Activated CD4-positive, alpha-beta T cell treated with anti-CD3 and anti-CD28 coated beads, Interleukin-2, amount 10 ng/mL, durations not matched to agents 7 days and 5 days (primary cell): ENCODE results near the gene RBM25. TPM values are rescaled to one million over a fixed set of nuclear protein-coding genes. Genes with fewer than 3 reads are reported as not detected.

Source experiments
- CTCF ChIA-PET: fragments of 350-600 bp; sonication (Branson Sonifier 250); formaldehyde crosslinking; loops from one replicate; lab custom pipeline; 2021; ENCODE audit warnings: antibody characterized with exemption; lab: Charles Lee
- POLR2A ChIA-PET: fragments of 350-600 bp; sonication (Branson Sonifier 250); formaldehyde crosslinking; loops from one replicate; lab custom pipeline; 2021; ENCODE audit warnings: antibody characterized with exemption; lab: Charles Lee
- DNase-seq: peaks from one replicate; pipeline ENCODE4 v3.0.0-alpha.2; 2020
- H3K27ac Mint-ChIP-seq: one replicate; pipeline ENCODE4 v1.8.0; 2021; ENCODE audit warnings: mild to moderate bottlenecking, moderate library complexity, mixed read lengths
- H3K27me3 Mint-ChIP-seq: one replicate; pipeline ENCODE4 v1.8.0; 2021; ENCODE audit warnings: mixed read lengths
- H3K36me3 Mint-ChIP-seq: one replicate; pipeline ENCODE4 v1.8.0; 2021; ENCODE audit warnings: low read depth, mixed read lengths
- H3K4me1 Mint-ChIP-seq: one replicate; pipeline ENCODE4 v1.8.0; 2021; ENCODE audit warnings: mixed read lengths
- H3K4me3 Mint-ChIP-seq: one replicate; pipeline ENCODE4 v1.8.0; 2021; ENCODE audit warnings: mild to moderate bottlenecking, moderate library complexity, mixed read lengths
- H3K9me3 Mint-ChIP-seq: one replicate; pipeline ENCODE4 v1.8.0; 2021; ENCODE audit warnings: mixed read lengths
- total RNA-seq, 2 experiments: library from RNA; stranded (reverse); gene quantifications; one replicate each; pipeline ENCODE4 v1.2.3, GENCODE V29; 2021

The RBM25 gene
- total RNA-seq, 2 experiments from 2014 or later = 99.4 to 100 TPM

GRCh38 chr14:73105727-73106126 is 47.4 kb downstream of the RBM25 start:
- ChIA-PET CTCF (interaction anchor here (0.5 kb wide), 1 partner anchor 80 kb away, joined by 3 read pairs; no protein-coding TSS in a partner anchor), POLR2A (no interaction called here)
- Mint-ChIP-seq H3K27me3 (no peaks in the 10 kb centered on the region), H3K4me1 (no peaks in the 10 kb centered on the region), H3K36me3 (peaks cover 58% of the 10 kb centered on the region), H3K9me3 (no peaks in the 10 kb centered on the region), H3K27ac (no peak overlapping the region), H3K4me3 (no peak overlapping the region)
- DNase-seq = no peak

GRCh38 chr14:73116079-73116665 is 57.8 kb downstream of the RBM25 start:
- Mint-ChIP-seq H3K36me3 (peaks cover 47% of the 10 kb centered on the region), H3K27ac (peak overlapping the region; percentile 20), H3K4me3 (no peak overlapping the region), H3K27me3 (no peaks in the 10 kb centered on the region), H3K4me1 (no peaks in the 10 kb centered on the region), H3K9me3 (no peaks in the 10 kb centered on the region)
- CTCF ChIA-PET = interaction anchor here (0.6 to 1.1 kb wide), 2 partner anchors 10 to 35 kb away, joined by 3 to 6 read pairs; no protein-coding TSS in a partner anchor
- no peak for DNase-seq
- POLR2A ChIA-PET = no interaction called here

DNA sequence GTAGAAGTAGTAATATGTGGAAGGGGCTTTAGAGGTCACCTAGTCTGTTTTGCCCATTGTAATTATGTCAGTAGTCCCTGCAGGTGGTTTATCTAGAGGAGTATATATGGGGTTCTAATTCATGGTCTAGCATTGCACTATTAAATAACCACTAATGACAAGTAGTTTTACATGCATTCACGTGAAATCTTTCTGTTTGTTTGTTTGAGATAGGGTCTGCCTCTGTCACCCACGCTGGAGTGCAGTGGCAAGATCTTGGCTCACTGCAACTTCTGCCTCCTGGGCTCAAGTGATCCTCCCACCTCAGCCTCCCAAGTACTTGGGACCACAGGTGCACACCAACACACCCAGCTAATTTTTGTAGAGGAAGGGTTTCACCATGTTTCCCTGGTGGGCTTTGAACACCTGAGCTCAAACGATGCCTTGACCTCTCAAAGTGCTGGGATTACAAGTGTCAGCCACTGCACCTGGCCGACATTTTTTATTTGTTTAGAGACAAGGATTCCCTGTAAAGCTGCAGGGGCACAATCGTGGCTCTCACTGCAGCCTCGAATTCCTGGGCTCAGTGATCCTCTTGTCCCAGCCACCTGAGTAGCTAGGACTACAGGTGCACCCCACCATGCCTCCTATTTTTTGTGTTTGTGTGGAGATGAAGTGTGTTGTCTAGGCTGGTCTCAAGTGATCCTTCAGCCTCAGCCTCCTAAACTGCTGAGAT is 66.0 kb downstream of the RBM25 start:
- DNase-seq = no peak
- ChIA-PET CTCF (interaction anchor here (1.9 kb wide), 1 partner anchor 12 kb away, joined by 6 read pairs; the partner anchor contains the start of gene PSEN1), POLR2A (no interaction called here)
- Mint-ChIP-seq H3K36me3 (peaks cover 42% of the 10 kb centered on the region), H3K4me3 (no peak overlapping the region), H3K27me3 (no peaks in the 10 kb centered on the region), H3K27ac (no peak overlapping the region), H3K9me3 (no peaks in the 10 kb centered on the region), H3K4me1 (peaks cover 3% of the 10 kb centered on the region)

DNA sequence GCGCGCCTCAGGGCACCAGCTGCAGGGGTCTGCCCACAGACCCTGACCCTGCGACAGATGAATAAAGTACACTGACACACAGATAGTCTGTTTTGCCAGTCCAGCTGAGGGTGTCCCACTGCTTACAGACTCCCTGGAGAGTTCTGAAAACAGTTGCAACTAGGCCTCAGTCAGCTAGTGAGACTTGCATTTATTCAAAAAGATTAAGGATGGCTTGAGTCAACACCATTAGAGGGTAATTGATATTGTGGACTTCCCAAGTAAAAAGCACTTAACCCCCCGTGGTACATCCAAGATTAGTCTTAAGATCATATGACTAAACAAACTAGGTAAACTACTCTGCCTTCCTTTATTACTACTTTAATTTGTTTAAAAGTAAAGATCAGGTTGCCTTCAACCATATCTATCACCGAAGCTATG is 66.8 kb downstream of the RBM25 start:
- peaks cover 34% of the 10 kb centered on the region for H3K36me3 Mint-ChIP-seq

GRCh38 chr14:73125746-73126145 is 67.4 kb downstream of the RBM25 start:
- Mint-ChIP-seq H3K4me3 (no peak overlapping the region), H3K4me1 (peaks cover 3% of the 10 kb centered on the region), H3K36me3 (peaks cover 31% of the 10 kb centered on the region), H3K9me3 (no peaks in the 10 kb centered on the region), H3K27ac (no peak overlapping the region), H3K27me3 (no peaks in the 10 kb centered on the region)
- ChIA-PET POLR2A (interaction anchor here (2.0 kb wide), 1 partner anchor 10 kb away, joined by 5 read pairs; the partner anchor contains the start of gene PSEN1), CTCF (interaction anchor here (1.2 to 1.6 kb wide), 2 partner anchors 9 to 28 kb away, joined by 3 to 6 read pairs; no protein-coding TSS in a partner anchor)
- no peak for DNase-seq

More for the DNA sequence above, 66.8 kb downstream of the RBM25 start:
- Mint-ChIP-seq H3K9me3 (no peaks in the 10 kb centered on the region), H3K4me1 (peaks cover 3% of the 10 kb centered on the region), H3K4me3 (no peak overlapping the region), H3K27ac (no peak overlapping the region), H3K27me3 (no peaks in the 10 kb centered on the region)
- CTCF ChIA-PET = interaction anchor here (1.2 to 1.6 kb wide), 2 partner anchors 9 to 29 kb away, joined by 3 to 6 read pairs; no protein-coding TSS in a partner anchor
- POLR2A ChIA-PET = no interaction called here
- no peak for DNase-seq

GRCh38 chr14:73133795-73134194 is 75.5 kb downstream of the RBM25 start:
- Mint-ChIP-seq H3K4me3 (no peak overlapping the region), H3K36me3 (peaks cover 24% of the 10 kb centered on the region), H3K27ac (no peak overlapping the region), H3K27me3 (no peaks in the 10 kb centered on the region), H3K9me3 (peaks cover 21% of the 10 kb centered on the region), H3K4me1 (peaks cover 20% of the 10 kb centered on the region)
- ChIA-PET POLR2A (no interaction called here), CTCF (interaction anchor here (0.6 kb wide), 1 partner anchor 145 kb away, joined by 3 read pairs; no protein-coding TSS in a partner anchor)
- no peak for DNase-seq

DNA sequence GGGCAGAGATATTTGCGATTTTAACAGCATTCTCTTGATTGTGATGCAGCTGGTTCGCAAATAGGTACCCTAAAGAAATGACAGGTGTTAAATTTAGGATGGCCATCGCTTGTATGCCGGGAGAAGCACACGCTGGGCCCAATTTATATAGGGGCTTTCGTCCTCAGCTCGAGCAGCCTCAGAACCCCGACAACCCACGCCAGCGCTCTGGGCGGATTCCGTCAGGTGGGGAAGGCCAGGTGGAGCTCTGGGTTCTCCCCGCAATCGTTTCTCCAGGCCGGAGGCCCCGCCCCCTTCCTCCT is 77.7 kb downstream of the RBM25 start:
- Mint-ChIP-seq H3K27me3 (no peaks in the 10 kb centered on the region), H3K36me3 (peaks cover 29% of the 10 kb centered on the region), H3K4me1 (peaks cover 27% of the 10 kb centered on the region), H3K9me3 (peaks cover 21% of the 10 kb centered on the region), H3K27ac (peak overlapping the region; percentile 100), H3K4me3 (peak overlapping the region; percentile 80)
- ChIA-PET POLR2A (interaction anchor here (0.6 to 1.0 kb wide), 3 partner anchors 9 to 322 kb away, joined by 3 to 5 read pairs (median 4); partner anchors contain the start of gene NUMB), CTCF (interaction anchor here (0.6 to 1.6 kb wide), 7 partner anchors 10 to 331 kb away, joined by 3 to 6 read pairs (median 3); partner anchors contain the start of gene RBM25)
- DNase-seq = no peak

GRCh38 chr14:73136387-73137225 is 78.3 kb downstream of the RBM25 start, which contains the start of gene PSEN1:
Gene PSEN1, plus strand, starts transcription at chr14:73136507. Its CDS starts 11,513 bp downstream, at chr14:73148020.
- peak; percentile 98 for DNase-seq
- peaks cover 30% of the 10 kb centered on the region for H3K36me3 Mint-ChIP-seq
- peaks cover 21% of the 10 kb centered on the region for H3K9me3 Mint-ChIP-seq
- no peaks in the 10 kb centered on the region for H3K27me3 Mint-ChIP-seq
- CTCF ChIA-PET = interaction anchor here (0.6 to 1.6 kb wide), 8 partner anchors 9 to 330 kb away, joined by 3 to 6 read pairs (median 3); partner anchors contain the start of gene RBM25
- peak within 1 kb of the TSS; percentile 80 for H3K4me3 Mint-ChIP-seq
- peak within 1 kb of the TSS; percentile 100 for H3K27ac Mint-ChIP-seq
- POLR2A ChIA-PET = interaction anchor here (0.8 to 1.0 kb wide), 2 partner anchors 10 to 322 kb away, joined by 4 to 5 read pairs; partner anchors contain the start of gene NUMB
- peaks cover 29% of the 10 kb centered on the region for H3K4me1 Mint-ChIP-seq

GRCh38 chr14:73140811-73141323 is 82.5 kb downstream of the RBM25 start:
- DNase-seq = no peak
- ChIA-PET POLR2A (no interaction called here), CTCF (no interaction called here)
- Mint-ChIP-seq H3K36me3 (peaks cover 20% of the 10 kb centered on the region), H3K9me3 (no peaks in the 10 kb centered on the region), H3K27me3 (no peaks in the 10 kb centered on the region), H3K4me3 (no peak overlapping the region), H3K27ac (no peak overlapping the region), H3K4me1 (peaks cover 41% of the 10 kb centered on the region)

GRCh38 chr14:73142216-73142615 is 83.9 kb downstream of the RBM25 start:
- peaks cover 34% of the 10 kb centered on the region for H3K4me1 Mint-ChIP-seq

DNA sequence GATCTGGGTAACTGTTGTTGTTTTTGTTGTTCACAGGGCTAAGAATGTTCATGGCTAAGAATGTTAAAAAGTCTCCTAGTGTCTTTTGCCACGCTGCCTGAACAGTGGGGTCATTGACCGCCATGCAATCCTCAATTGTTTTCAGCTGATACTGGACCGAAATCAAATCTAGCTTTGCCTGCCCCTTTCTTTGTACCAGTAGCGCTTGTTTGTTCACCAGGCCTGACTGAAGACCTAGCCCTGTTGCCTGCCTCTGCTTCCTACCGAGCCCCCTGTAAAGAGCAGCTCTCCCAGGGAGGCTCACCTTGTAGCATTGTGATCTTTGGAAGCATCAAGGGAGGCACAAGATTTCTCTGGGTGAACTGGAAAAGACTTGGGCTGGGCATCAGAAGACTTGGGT is 84.7 kb downstream of the RBM25 start:
- peaks cover 11% of the 10 kb centered on the region for H3K36me3 Mint-ChIP-seq
- peak overlapping the region; percentile 15 for H3K27ac Mint-ChIP-seq
- H3K9me3 Mint-ChIP-seq = no peaks in the 10 kb centered on the region
- ChIA-PET POLR2A (no interaction called here), CTCF (no interaction called here)
- H3K4me3 Mint-ChIP-seq = no peak overlapping the region
- peaks cover 29% of the 10 kb centered on the region for H3K4me1 Mint-ChIP-seq
- no peaks in the 10 kb centered on the region for H3K27me3 Mint-ChIP-seq
- DNase-seq = no peak

More at GRCh38 chr14:73142216-73142615, 83.9 kb downstream of the RBM25 start:
- Mint-ChIP-seq H3K9me3 (no peaks in the 10 kb centered on the region), H3K27me3 (no peaks in the 10 kb centered on the region), H3K36me3 (peaks cover 14% of the 10 kb centered on the region), H3K4me3 (no peak overlapping the region), H3K27ac (peak overlapping the region; percentile 34)
- DNase-seq = no peak
- ChIA-PET POLR2A (no interaction called here), CTCF (interaction anchor here (0.7 kb wide), 1 partner anchor 16 kb away, joined by 3 read pairs; no protein-coding TSS in a partner anchor)

DNA sequence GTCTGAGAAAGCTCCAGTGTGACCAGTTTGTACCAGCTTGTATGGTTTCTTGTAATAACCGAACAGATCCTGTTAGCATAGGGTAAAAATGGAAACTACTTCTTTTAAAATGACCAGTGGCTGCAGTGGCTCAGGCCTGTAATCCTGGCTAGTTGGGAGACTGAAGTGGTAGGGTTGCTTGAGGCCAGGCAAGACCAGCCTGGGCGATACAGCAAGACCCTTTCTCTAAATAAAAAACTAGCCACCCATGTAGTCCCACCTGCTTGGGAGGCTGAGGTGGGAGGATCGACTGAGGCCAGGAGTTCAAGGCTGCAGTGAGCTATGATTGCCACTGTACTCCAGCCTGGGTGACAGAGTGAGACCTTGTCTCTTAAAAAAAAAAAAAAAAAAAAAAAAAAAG is 85.3 kb downstream of the RBM25 start:
- Mint-ChIP-seq H3K4me3 (no peak overlapping the region), H3K27ac (no peak overlapping the region), H3K36me3 (peaks cover 11% of the 10 kb centered on the region), H3K9me3 (no peaks in the 10 kb centered on the region), H3K4me1 (peaks cover 29% of the 10 kb centered on the region), H3K27me3 (no peaks in the 10 kb centered on the region)
- ChIA-PET POLR2A (no interaction called here), CTCF (no interaction called here)
- no peak for DNase-seq
